Retinal pigment epithelial cell (primary cell): ENCODE measurements around the gene STIMATE.

ENCODE experiments used
- DNase-seq: peaks from one replicate; pipeline ENCODE4 v3.0.0-alpha.2; 2010; ENCODE audit warnings: low read depth
- H3K4me3 ChIP-seq: 2 replicates; pipeline ENCODE4 v1.5.1; 2011; ENCODE audit warnings: mild to moderate bottlenecking, low read length, control low read depth, moderate library complexity
- TF ChIP-seq, protein P1 (sequence below): conservative IDR thresholded peaks from 2 replicates; pipeline ENCODE4 v1.5.1; 2011; ENCODE audit warnings: low read depth, low read length, control low read depth, inconsistent platforms

STIMATE gene

DNA sequence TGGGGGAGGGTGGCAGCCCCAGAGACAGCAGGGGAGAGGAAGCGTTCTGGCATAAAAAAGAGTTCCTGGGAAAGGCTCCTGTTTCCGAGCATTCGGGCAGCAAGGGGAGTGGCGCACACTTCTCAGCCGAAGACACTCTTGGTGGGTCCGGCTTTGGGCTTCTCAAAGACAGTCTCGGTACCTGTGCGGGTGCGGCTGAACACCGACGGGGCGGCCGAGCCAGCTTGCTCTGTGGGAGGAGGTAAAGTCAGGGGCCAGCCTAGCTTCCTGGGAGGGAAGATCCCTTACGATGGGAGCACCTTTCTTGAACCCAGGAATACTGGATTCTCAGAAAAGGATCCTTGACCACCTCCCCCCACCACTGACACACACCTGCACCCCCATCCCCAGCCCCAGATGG, 64.1 kb downstream of the STIMATE start:
- TF ChIP-seq, protein P1, sequence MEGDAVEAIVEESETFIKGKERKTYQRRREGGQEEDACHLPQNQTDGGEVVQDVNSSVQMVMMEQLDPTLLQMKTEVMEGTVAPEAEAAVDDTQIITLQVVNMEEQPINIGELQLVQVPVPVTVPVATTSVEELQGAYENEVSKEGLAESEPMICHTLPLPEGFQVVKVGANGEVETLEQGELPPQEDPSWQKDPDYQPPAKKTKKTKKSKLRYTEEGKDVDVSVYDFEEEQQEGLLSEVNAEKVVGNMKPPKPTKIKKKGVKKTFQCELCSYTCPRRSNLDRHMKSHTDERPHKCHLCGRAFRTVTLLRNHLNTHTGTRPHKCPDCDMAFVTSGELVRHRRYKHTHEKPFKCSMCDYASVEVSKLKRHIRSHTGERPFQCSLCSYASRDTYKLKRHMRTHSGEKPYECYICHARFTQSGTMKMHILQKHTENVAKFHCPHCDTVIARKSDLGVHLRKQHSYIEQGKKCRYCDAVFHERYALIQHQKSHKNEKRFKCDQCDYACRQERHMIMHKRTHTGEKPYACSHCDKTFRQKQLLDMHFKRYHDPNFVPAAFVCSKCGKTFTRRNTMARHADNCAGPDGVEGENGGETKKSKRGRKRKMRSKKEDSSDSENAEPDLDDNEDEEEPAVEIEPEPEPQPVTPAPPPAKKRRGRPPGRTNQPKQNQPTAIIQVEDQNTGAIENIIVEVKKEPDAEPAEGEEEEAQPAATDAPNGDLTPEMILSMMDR, result no peak
- H3K4me3 ChIP-seq, result no peak overlapping the region
- DNase-seq, result no peak

DNA sequence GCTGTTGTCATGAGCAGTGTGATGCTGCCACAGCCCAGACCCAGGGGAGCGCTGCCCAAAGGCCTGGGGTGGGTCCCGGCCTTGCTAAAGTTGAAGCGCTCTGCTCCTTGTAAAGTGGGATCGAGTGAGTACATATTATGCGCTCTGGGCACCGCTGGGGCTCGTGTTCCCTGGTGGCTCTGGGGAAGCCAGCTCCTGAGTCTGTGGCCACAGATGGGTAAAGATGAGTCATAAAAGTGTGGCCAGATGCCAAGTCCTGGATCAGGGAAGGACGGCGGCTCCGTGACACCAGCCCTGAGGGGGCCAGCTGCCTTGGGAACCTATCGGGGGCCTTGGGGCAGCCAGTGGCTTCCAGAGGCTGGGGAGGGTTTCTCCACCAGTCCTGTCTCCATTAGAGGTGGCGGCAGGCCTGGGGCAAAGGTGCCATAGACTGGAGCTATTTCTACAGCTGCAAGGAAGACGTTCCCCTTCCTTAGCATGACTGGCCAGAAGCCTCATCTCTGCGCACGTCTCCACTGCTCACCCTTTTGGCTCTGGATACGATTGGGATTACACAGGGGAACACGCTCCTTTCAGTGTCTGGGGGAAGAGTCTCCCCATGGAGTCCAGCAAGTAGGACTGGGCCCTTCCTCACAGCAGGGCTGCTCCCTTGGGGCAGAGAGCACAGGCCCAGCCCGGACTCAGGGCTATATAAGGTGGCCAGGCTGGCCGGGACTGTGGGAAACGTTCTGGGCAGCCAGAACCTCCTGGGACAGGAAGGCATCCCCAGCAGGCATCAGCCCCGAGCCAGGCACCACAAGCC, 65.6 kb downstream of the STIMATE start:
- peak; percentile 22 for DNase-seq
- H3K4me3 ChIP-seq, result no peak overlapping the region
- TF ChIP-seq, protein P1, result no peak

DNA sequence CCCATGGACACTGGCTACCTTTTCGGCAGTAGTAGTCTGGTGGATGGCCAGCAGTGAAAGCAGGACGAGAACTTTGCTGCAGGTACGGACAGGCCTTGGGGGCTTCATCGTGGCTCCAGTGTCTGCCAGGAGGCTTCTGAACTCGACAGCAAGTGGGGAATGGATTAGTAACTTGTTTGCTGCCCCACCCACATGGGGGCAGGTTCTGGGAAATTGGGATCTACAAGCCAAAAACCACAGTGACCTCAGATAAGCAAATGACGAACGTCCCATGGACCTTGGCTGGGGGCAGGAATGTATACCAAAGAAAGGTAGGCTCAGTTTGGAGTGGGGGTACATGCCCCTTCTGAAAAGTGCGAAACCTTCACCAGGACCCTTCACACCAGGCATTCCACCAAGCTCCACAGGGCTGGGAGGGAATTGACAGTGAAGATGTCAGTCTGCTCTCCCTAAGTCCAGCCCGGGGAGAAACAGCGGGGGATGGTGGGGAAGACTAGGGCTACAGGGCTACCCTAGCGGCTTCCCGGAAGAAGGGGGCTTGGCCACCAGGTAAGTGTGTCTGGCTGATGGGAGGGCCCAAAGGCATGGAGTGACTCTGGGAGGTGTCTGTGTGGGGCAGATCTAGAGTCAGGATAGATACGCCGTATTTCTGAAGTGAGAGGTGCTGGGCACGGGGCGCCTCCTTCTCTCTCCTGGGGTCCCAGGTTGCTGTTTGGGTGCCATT, 66.7 kb downstream of the STIMATE start, which contains the start of gene ITIH4:
Gene ITIH4, minus strand, starts transcription at position 138 of the 724 bp plus-strand sequence. Its CDS starts 30 bp downstream, at position 108.
- H3K4me3 ChIP-seq, result no peak within 1 kb of the TSS
- no peak for DNase-seq
- TF ChIP-seq, protein P1, result no peak

DNA sequence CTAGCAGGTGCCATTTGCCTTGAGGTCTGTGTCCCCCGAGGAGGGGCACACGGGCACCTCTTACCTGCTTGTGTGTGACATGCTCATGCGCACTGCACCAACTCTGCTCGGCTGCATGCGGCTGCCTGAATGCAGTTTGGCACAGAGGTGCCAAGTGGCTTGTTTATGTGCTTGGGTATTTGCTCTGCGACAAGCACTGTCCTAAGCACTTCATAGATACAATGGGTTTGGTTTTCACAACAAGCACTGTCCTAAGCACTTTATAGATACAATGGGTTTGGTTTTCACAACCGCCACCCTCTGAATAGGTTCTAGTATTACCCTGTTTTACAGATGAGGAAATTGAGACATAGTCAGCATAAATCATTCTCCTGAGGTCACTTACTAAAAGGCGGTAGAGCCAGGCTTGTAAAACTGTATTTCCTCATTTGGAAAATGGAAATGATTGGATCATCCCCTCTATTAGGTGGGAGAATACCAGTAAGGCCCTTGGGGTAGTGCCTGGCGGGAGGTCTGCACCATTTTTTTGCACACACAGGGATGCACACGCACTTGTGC, 67.4 kb downstream of the STIMATE start:
- H3K4me3 ChIP-seq, result no peak overlapping the region
- TF ChIP-seq, protein P1, result no peak
- no peak for DNase-seq

DNA sequence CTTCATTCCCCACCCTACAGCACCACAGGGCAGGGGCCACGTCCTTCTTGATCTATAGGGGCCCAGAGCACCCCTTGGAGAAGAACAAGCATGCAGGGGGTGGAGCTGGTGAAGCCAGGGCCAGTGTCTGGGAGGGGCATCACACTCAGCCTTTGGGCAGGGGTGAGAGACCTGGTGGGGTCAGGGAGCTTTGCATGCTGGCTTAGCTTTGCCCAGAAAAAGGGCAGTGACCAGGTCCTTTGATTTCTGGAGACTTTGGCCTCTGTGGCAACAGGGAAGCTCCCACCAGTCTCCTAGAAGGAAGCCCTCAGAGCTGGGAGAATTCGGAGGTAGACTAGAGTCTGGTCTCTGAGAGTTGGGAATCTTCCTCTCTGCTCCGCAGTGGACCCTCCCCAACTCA, 67.9 kb downstream of the STIMATE start:
- H3K4me3 ChIP-seq, result no peak overlapping the region
- DNase-seq, result no peak
- TF ChIP-seq, protein P1, result no peak

DNA sequence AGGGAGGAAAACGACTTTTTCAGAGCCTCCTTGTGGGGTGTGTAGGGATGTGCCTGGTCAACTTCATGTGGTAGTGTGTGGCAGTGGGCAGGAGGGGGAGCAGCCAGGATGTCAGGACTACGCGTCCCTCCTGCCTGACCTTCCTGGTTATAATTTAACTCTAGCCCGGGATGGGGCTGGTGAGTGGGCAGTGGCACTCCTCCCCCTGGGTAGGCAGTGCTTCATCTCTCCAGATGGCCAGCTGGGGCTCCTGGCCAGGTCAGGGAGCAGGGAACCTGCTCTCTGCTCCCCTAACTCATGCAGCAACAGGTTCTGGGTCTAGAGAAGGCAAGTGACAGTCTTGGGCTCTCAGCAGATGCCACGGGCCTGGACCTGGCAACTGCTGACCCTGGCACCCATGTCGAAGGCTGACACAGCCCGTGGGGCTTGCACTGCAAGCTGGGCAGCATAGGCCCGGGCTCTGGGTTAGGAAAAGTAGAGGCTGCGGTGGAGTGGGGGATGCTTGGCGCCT, 69.4 kb downstream of the STIMATE start:
- DNase-seq, result no peak
- TF ChIP-seq, protein P1, result no peak
- H3K4me3 ChIP-seq, result no peak overlapping the region
